Peyer's patch (tissue), 4 donors: ENCODE measurements around the gene ST8SIA1.

Source experiments
- POLR2A ChIP-seq, 2 donors: fragments of 450-650 bp; IDR thresholded peaks; one replicate each; pipeline ENCODE4 v1.5.1; 2017; ENCODE audit warnings: antibody characterized with exemption in 2 of 2, mild to moderate bottlenecking in 2 of 2, moderate library complexity in 2 of 2
- TF ChIP-seq, protein P1 (sequence below), 6 experiments: fragments of 450-650 bp in 4 of 6; fragments of 200-600 bp in 2 of 6; sonication (generic) in 1 of 6; IDR thresholded peaks; one replicate each; pipeline ENCODE4 v1.5.1; 2017 to 2019; ENCODE audit warnings: antibody characterized with exemption in 6 of 6, mild to moderate bottlenecking in 3 of 6, moderate library complexity in 1 of 6

DNA sequence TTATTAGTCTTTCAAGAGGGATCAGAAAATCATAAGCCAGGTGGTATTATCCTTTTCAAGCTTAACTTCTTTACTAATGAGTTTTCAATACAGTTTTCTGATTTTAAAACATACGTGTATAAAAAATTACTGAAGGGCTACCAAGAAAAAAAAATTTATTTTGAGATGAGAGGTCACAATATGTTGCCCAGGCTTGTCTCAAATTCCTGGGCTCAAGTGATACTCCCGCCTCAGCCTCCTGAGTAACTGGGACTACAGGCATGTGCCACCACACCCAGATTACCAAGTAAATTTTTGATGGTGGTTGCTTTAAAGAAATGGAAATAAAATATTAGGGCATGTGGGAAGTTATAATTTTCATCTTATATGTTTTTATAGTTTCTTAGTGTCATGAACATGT lies 26.7 kb downstream of the ST8SIA1 start:
- TF ChIP-seq, protein P1, sequence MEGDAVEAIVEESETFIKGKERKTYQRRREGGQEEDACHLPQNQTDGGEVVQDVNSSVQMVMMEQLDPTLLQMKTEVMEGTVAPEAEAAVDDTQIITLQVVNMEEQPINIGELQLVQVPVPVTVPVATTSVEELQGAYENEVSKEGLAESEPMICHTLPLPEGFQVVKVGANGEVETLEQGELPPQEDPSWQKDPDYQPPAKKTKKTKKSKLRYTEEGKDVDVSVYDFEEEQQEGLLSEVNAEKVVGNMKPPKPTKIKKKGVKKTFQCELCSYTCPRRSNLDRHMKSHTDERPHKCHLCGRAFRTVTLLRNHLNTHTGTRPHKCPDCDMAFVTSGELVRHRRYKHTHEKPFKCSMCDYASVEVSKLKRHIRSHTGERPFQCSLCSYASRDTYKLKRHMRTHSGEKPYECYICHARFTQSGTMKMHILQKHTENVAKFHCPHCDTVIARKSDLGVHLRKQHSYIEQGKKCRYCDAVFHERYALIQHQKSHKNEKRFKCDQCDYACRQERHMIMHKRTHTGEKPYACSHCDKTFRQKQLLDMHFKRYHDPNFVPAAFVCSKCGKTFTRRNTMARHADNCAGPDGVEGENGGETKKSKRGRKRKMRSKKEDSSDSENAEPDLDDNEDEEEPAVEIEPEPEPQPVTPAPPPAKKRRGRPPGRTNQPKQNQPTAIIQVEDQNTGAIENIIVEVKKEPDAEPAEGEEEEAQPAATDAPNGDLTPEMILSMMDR (IDR thresholded peaks at IDR 0.05) = no peak
- no peak for TF ChIP-seq POLR2A (IDR thresholded peaks at IDR 0.05)
